HS-5 (cell line): ENCODE data around the gene LTB4R.
"Not testable (repeated sequence)": the region's sequence is repeated elsewhere in the genome, so short reads cannot be mapped to it uniquely, and the experiment has no call there.

Experiments
- DNase-seq: peaks from one replicate; pipeline ENCODE4 v3.0.0-alpha.2; 2012; ENCODE audit warnings: low read depth

LTB4R gene

GRCh38 chr14:24343795-24344660 is 32.7 kb downstream of the LTB4R start:
- DNase-seq: no peak

- no peak for DNase-seq
These were observed 35.8 kb downstream of the LTB4R start for GRCh38 chr14:24347134-24347533.

- DNase-seq: no peak
These were observed 36.9 kb downstream of the LTB4R start for GRCh38 chr14:24348186-24348585.

GRCh38 chr14:24349742-24350141 is 38.4 kb downstream of the LTB4R start:
- no peak for DNase-seq

- DNase-seq: no peak
These were observed 40.2 kb downstream of the LTB4R start for GRCh38 chr14:24351517-24351916.

- no peak for DNase-seq
These were observed 42.5 kb downstream of the LTB4R start for GRCh38 chr14:24353559-24354481.

GRCh38 chr14:24354482-24354825 is 43.2 kb downstream of the LTB4R start:
- not testable (repeated sequence) for DNase-seq

GRCh38 chr14:24355009-24355408 is 43.7 kb downstream of the LTB4R start:
- no peak for DNase-seq

- no peak for DNase-seq
These were observed 44.9 kb downstream of the LTB4R start for GRCh38 chr14:24356208-24356607.

- DNase-seq: no peak
These were observed 49.0 kb downstream of the LTB4R start for GRCh38 chr14:24360281-24360680.

- no peak for DNase-seq
These were observed 50.0 kb downstream of the LTB4R start for GRCh38 chr14:24361326-24361725.

GRCh38 chr14:24362241-24362960 is 51.1 kb downstream of the LTB4R start:
- DNase-seq: no peak

GRCh38 chr14:24363401-24363800 is 52.1 kb downstream of the LTB4R start:
- no peak for DNase-seq

- no peak for DNase-seq
These were observed 53.5 kb downstream of the LTB4R start for GRCh38 chr14:24364841-24365240.

- DNase-seq: peak; percentile 58
These were observed 54.5 kb downstream of the LTB4R start for GRCh38 chr14:24365600-24366412.

- no peak for DNase-seq
These were observed 55.1 kb downstream of the LTB4R start for GRCh38 chr14:24366413-24366720.

- peak; percentile 60 for DNase-seq
These were observed 55.6 kb downstream of the LTB4R start for GRCh38 chr14:24366721-24367513.
